ENCODE results near the gene ADAMTS9. TPM values are rescaled to one million over a fixed set of nuclear protein-coding genes. Genes with fewer than 3 reads are reported as not detected.

ADAMTS9 gene
- total RNA-seq, 1 donor from 2014 or later: not detected

- Mint-ChIP-seq H3K4me3 (no peak overlapping the region), H3K9me3 (no peaks in the 10 kb centered on the region), H3K27ac (no peak overlapping the region), H3K27me3 (peaks cover 5% of the 10 kb centered on the region), H3K4me1 (no peaks in the 10 kb centered on the region), H3K36me3 (ENCODE audit: low read depth) (no peaks in the 10 kb centered on the region)
- ChIA-PET POLR2A (no interaction called here), CTCF (no interaction called here)
- TF ChIP-seq CTCF (IDR thresholded peaks at IDR 0.05): no peak
- ATAC-seq (ENCODE audit: low read depth): no peak
- intact Hi-C loops (cut with micrococcal nuclease): no loop called here
- DNase-seq: no peak
These were observed 134.8 kb downstream of the ADAMTS9 start for GRCh38 chr3:64552966-64553365.

GRCh38 chr3:64552160-64552559 is 135.6 kb downstream of the ADAMTS9 start:
- intact Hi-C loops (cut with micrococcal nuclease): no loop called here
- DNase-seq (no peak), ATAC-seq (ENCODE audit: low read depth) (no peak)
- Mint-ChIP-seq H3K9me3 (no peaks in the 10 kb centered on the region), H3K4me1 (no peaks in the 10 kb centered on the region), H3K36me3 (ENCODE audit: low read depth) (no peaks in the 10 kb centered on the region), H3K4me3 (no peak overlapping the region), H3K27ac (no peak overlapping the region), H3K27me3 (peaks cover 5% of the 10 kb centered on the region)
- no peak for TF ChIP-seq CTCF (IDR thresholded peaks at IDR 0.05)
- POLR2A ChIA-PET: no interaction called here
- CTCF ChIA-PET: no interaction called here

- CTCF ChIA-PET: no interaction called here
- intact Hi-C loops (cut with micrococcal nuclease): no loop called here
- H3K9me3 Mint-ChIP-seq: no peaks in the 10 kb centered on the region
- POLR2A ChIA-PET: no interaction called here
- no peak for TF ChIP-seq CTCF (IDR thresholded peaks at IDR 0.05)
- no peak overlapping the region for H3K27ac Mint-ChIP-seq
- H3K4me1 Mint-ChIP-seq: no peaks in the 10 kb centered on the region
- no peak overlapping the region for H3K4me3 Mint-ChIP-seq
- H3K27me3 Mint-ChIP-seq: peaks cover 5% of the 10 kb centered on the region
- no peaks in the 10 kb centered on the region for H3K36me3 Mint-ChIP-seq (ENCODE audit: low read depth)
- no peak for ATAC-seq (ENCODE audit: low read depth)
- DNase-seq: no peak
These were observed 136.1 kb downstream of the ADAMTS9 start for GRCh38 chr3:64551697-64552096.

GRCh38 chr3:64550745-64551144 is 137.1 kb downstream of the ADAMTS9 start:
- no peak for ATAC-seq (ENCODE audit: low read depth)
- no peak for TF ChIP-seq CTCF (IDR thresholded peaks at IDR 0.05)
- intact Hi-C loops (cut with micrococcal nuclease): no loop called here
- Mint-ChIP-seq H3K27ac (no peak overlapping the region), H3K9me3 (no peaks in the 10 kb centered on the region), H3K36me3 (ENCODE audit: low read depth) (no peaks in the 10 kb centered on the region), H3K27me3 (peaks cover 5% of the 10 kb centered on the region), H3K4me1 (no peaks in the 10 kb centered on the region), H3K4me3 (no peak overlapping the region)
- CTCF ChIA-PET: no interaction called here
- POLR2A ChIA-PET: no interaction called here
- no peak for DNase-seq

- ATAC-seq (ENCODE audit: low read depth): no peak
- CTCF ChIA-PET: no interaction called here
- intact Hi-C loops (cut with micrococcal nuclease): no loop called here
- Mint-ChIP-seq H3K27me3 (peaks cover 5% of the 10 kb centered on the region), H3K36me3 (ENCODE audit: low read depth) (no peaks in the 10 kb centered on the region), H3K27ac (no peak overlapping the region), H3K4me1 (no peaks in the 10 kb centered on the region), H3K9me3 (no peaks in the 10 kb centered on the region), H3K4me3 (no peak overlapping the region)
- no peak for TF ChIP-seq CTCF (IDR thresholded peaks at IDR 0.05)
- POLR2A ChIA-PET: no interaction called here
- DNase-seq: no peak
These were observed 137.9 kb downstream of the ADAMTS9 start for GRCh38 chr3:64549869-64550268.
